SU-DHL-6 (cell line): ENCODE data around the gene SCD5.

Experiments used
- H2AFZ ChIP-seq: fragments of 200-600 bp; sonication (generic); 2 replicates; pipeline ENCODE4 v1.6.1; 2014; ENCODE audit warnings: low read depth, mild to moderate bottlenecking, moderate library complexity, mixed read lengths, antibody characterized with exemption, low read length; ENCODE audit not compliant: severe bottlenecking
- H3F3A ChIP-seq: fragments of 200-600 bp; shearing (Covaris generic); 2 replicates; pipeline ENCODE4 v1.6.0; 2016; ENCODE audit warnings: antibody characterized with exemption, mild to moderate bottlenecking; ENCODE audit not compliant: insufficient read depth
- H3K27ac ChIP-seq: fragments of 200-600 bp; sonication (generic); 2 replicates; pipeline ENCODE4 v1.5.1; 2016; ENCODE audit warnings: low read depth, mild to moderate bottlenecking, low read length, moderate library complexity, mixed read lengths
- H3K27me3 ChIP-seq: fragments of 200-600 bp; sonication (generic), shearing (Covaris generic); 2 replicates; pipeline ENCODE4 v1.6.0; 2014; ENCODE audit warnings: mild to moderate bottlenecking, low read length
- H3K36me3 ChIP-seq: fragments of 200-600 bp; sonication (generic); 2 replicates; pipeline ENCODE4 v1.6.1; 2014; ENCODE audit warnings: mild to moderate bottlenecking, low read length, mixed read lengths
- H3K4me2 ChIP-seq: fragments of 300-600, 200-600 bp; shearing (Covaris generic), sonication (generic); 2 replicates; pipeline ENCODE4 v1.6.0; 2014; ENCODE audit warnings: low read length, low read depth, mild to moderate bottlenecking; ENCODE audit not compliant: poor library complexity, severe bottlenecking
- H3K4me3 ChIP-seq: fragments of 200-600 bp; sonication (generic); 2 replicates; pipeline ENCODE4 v1.5.1; 2014; ENCODE audit warnings: antibody characterized with exemption, low read length, mild to moderate bottlenecking, mixed read lengths; ENCODE audit not compliant: insufficient read depth, poor library complexity, severe bottlenecking
- H3K79me2 ChIP-seq: fragments of 200-600 bp; sonication (generic); 2 replicates; pipeline ENCODE4 v1.6.1; 2014; ENCODE audit warnings: mild to moderate bottlenecking, low read length, moderate library complexity; ENCODE audit not compliant: insufficient read depth
- H3K9ac ChIP-seq: fragments of 200-600 bp; sonication (generic); 2 replicates; pipeline ENCODE4 v1.7.0; 2014; ENCODE audit warnings: mild to moderate bottlenecking, low read length
- H3K9me2 ChIP-seq: fragments of 200-600 bp; sonication (generic); replicated peaks from 2 replicates; pipeline ENCODE4 v1.6.1; 2014; ENCODE audit warnings: low read length; ENCODE audit not compliant: insufficient read depth
- H3K9me3 ChIP-seq: fragments of 200-600 bp; sonication (generic); 2 replicates; pipeline ENCODE4 v1.6.1; 2014; ENCODE audit warnings: low read length, mixed read lengths; ENCODE audit not compliant: insufficient read depth
- H4K20me1 ChIP-seq: fragments of 200-600 bp; sonication (generic); 2 replicates; pipeline ENCODE4 v1.6.1; 2014; ENCODE audit warnings: low read depth, mild to moderate bottlenecking, antibody characterized with exemption, low read length, moderate library complexity, mixed read lengths
- EZH2phosphoT487 ChIP-seq: fragments of 200-600 bp; sonication (generic), shearing (Covaris generic); conservative IDR thresholded peaks from 2 replicates; pipeline ENCODE4 v1.6.1; 2018; ENCODE audit warnings: mild to moderate bottlenecking, antibody characterized with exemption, low read length, moderate library complexity, mixed read lengths
- TF ChIP-seq, protein P1 (sequence below): fragments of 200-600 bp; sonication (generic); IDR thresholded peaks from one replicate; pipeline ENCODE4 v1.5.1; 2017; ENCODE audit warnings: antibody characterized with exemption, mild to moderate bottlenecking, low read length, moderate library complexity; ENCODE audit not compliant: insufficient read depth, poor library complexity, severe bottlenecking

Gene SCD5

DNA sequence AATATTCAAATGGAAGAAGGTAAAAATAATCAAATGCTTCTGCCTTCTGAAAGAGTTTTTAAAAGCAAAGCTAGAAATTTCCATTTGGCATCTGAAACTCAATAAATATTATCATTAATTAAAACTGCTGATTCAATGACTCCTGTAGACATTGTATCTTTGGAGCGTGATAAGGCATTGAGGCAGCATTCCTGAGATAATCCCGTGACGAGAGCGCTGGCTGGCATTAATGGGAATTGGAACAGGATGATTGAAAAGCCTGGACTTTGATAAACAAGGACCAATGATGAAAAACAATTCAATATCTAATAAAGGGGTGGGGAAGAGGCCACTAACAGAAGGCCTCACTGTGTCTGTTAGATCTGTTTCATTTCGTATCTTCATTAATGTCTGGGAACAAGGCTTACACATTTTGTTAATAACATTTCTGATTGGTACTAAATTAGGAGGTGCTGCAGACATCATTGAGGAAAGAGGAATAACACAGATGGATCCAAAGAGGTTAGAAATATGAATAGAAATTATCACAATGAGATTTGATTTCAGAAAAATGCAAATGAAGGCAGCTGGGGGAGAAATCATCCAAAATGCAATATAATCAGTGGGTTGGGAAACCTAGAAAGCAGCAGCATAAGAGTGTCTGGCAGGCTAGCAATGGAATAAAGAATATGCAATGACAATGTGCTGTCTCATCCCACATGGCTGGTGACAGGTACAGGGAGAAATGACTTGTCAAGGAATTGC lies 102.3 kb downstream of the SCD5 start:
- Histone ChIP-seq H3K27me3 (no peaks in the 10 kb centered on the region), H3F3A (no peaks in the 10 kb centered on the region), H3K9me3 (no peaks in the 10 kb centered on the region)

DNA sequence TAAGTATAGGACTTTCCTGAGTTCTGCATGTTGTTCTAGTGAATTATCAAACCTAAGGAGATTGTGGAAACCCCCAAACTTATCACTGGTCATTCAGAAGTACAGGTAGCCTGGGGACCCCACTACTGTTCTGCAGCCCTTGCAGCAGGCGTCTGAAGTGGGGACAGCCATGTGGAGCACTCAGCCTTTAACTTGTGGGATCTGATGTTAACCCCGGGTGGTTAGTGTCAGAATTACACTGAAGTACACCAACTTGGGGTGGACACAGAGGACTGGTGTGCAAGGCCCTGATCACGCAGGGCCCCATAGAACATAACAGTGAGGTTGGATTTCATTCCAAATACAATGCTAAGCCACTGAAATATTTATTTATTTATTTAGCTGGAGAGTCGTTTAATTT lies 103.7 kb downstream of the SCD5 start:
- Histone ChIP-seq H3K4me2 (no peak overlapping the region), H3K9me3 (no peaks in the 10 kb centered on the region), H3K79me2 (no peaks in the 10 kb centered on the region), H3K9ac (no peak overlapping the region), H3K9me2 (no peaks in the 10 kb centered on the region), H2AFZ (no peak overlapping the region), H4K20me1 (no peaks in the 10 kb centered on the region), H3K4me3 (no peak overlapping the region), H3K36me3 (no peaks in the 10 kb centered on the region), H3F3A (no peaks in the 10 kb centered on the region), H3K27me3 (no peaks in the 10 kb centered on the region), H3K27ac (no peak overlapping the region)
- TF ChIP-seq, protein P1, sequence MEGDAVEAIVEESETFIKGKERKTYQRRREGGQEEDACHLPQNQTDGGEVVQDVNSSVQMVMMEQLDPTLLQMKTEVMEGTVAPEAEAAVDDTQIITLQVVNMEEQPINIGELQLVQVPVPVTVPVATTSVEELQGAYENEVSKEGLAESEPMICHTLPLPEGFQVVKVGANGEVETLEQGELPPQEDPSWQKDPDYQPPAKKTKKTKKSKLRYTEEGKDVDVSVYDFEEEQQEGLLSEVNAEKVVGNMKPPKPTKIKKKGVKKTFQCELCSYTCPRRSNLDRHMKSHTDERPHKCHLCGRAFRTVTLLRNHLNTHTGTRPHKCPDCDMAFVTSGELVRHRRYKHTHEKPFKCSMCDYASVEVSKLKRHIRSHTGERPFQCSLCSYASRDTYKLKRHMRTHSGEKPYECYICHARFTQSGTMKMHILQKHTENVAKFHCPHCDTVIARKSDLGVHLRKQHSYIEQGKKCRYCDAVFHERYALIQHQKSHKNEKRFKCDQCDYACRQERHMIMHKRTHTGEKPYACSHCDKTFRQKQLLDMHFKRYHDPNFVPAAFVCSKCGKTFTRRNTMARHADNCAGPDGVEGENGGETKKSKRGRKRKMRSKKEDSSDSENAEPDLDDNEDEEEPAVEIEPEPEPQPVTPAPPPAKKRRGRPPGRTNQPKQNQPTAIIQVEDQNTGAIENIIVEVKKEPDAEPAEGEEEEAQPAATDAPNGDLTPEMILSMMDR: no peak
- TF ChIP-seq EZH2phosphoT487: no peak

More for the DNA sequence above, 102.3 kb downstream of the SCD5 start:
- Histone ChIP-seq H3K79me2 (no peaks in the 10 kb centered on the region), H3K4me3 (no peak overlapping the region), H3K9ac (no peak overlapping the region), H3K36me3 (no peaks in the 10 kb centered on the region), H3K9me2 (no peaks in the 10 kb centered on the region), H2AFZ (no peak overlapping the region), H3K27ac (no peak overlapping the region), H4K20me1 (no peaks in the 10 kb centered on the region), H3K4me2 (no peak overlapping the region)
- TF ChIP-seq, protein P1: no peak
- no peak for TF ChIP-seq EZH2phosphoT487

DNA sequence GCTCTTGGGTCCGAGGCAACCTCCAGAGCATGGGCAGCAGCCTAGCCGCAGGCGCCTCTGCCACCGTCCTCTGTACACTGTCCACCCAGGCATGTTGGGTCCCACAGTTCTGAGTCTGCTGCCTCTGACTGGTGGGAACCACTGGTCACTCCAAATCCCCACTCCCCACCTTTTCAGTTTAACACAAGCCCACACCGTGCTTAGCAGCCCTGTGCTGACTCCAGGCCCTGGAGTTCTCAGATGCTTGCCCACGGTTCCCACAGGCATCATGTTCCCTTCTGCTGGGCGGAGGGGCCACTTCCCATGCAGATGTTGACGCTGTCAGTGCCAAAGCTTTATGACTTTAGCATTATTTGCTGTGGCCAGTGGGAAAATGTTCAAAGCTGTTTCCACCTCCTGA lies 104.5 kb downstream of the SCD5 start:
- Histone ChIP-seq H3F3A (no peaks in the 10 kb centered on the region), H3K4me3 (no peak overlapping the region), H3K9me2 (no peaks in the 10 kb centered on the region), H3K27ac (no peak overlapping the region), H3K4me2 (no peak overlapping the region), H2AFZ (no peak overlapping the region), H4K20me1 (no peaks in the 10 kb centered on the region), H3K79me2 (no peaks in the 10 kb centered on the region), H3K27me3 (no peaks in the 10 kb centered on the region), H3K9me3 (no peaks in the 10 kb centered on the region), H3K9ac (no peak overlapping the region), H3K36me3 (no peaks in the 10 kb centered on the region)
- TF ChIP-seq, protein P1: no peak
- no peak for TF ChIP-seq EZH2phosphoT487
